Stomach (tissue), 9 donors: ENCODE data around the gene EQTN. TPM values are rescaled to one million over a fixed set of nuclear protein-coding genes. Genes with fewer than 3 reads are reported as not detected.
A peak's percentile ranks its signal among the peaks of the same experiment; 100 is the strongest.

ENCODE experiments used
- DNase-seq, 2 donors: peaks; one replicate each; pipeline versions ENCODE4 v3.0.0 to v3.0.0-alpha.2; 2013 to 2019
- H3K27ac ChIP-seq, 5 donors: fragments of 200-600 bp in 4 of 5; sonication (generic) in 4 of 5; one replicate each; pipeline ENCODE4 v1.5.1; 2013 to 2019; ENCODE audit warnings: mild to moderate bottlenecking in 1 of 5, moderate library complexity in 1 of 5
- H3K27me3 ChIP-seq, 3 donors: fragments of 200-600 bp; sonication (generic); one replicate each; pipeline ENCODE4 v1.5.1; 2017 to 2019; ENCODE audit warnings: mixed run types in 1 of 3
- H3K36me3 ChIP-seq, 4 donors: fragments of 200-600 bp; sonication (generic); 1 replicate in 3 of 4; 2 replicates in 1 of 4; pipeline ENCODE4 v1.5.1; 2016 to 2019
- H3K4me1 ChIP-seq, 4 donors: fragments of 200-600 bp; sonication (generic); one replicate each; pipeline ENCODE4 v1.5.1; 2016 to 2019
- H3K4me3 ChIP-seq, 4 donors: fragments of 200-600 bp; sonication (generic) in 3 of 4; one replicate each; pipeline ENCODE4 v1.5.1; 2016 to 2019; ENCODE audit warnings: mild to moderate bottlenecking in 1 of 4
- H3K9me3 ChIP-seq, 4 donors: fragments of 200-600 bp; sonication (generic); one replicate each; pipeline ENCODE4 v1.5.1; 2016 to 2019
- CTCF ChIP-seq, 7 experiments: fragments of 450-650 bp in 4 of 7; fragments of 200-600 bp in 3 of 7; sonication (generic) in 3 of 7; IDR thresholded peaks; one replicate each; pipeline ENCODE4 v1.5.1; 2016 to 2019; ENCODE audit warnings: antibody characterized with exemption in 7 of 7, control low read depth in 2 of 7, mild to moderate bottlenecking in 1 of 7
- EP300 ChIP-seq: sonication (generic); formaldehyde crosslinking; IDR thresholded peaks from one replicate; pipeline ENCODE4 v1.6.1; 2017; ENCODE audit warnings: antibody characterized with exemption
- POLR2A ChIP-seq, 4 donors: fragments of 450-650 bp; IDR thresholded peaks; one replicate each; pipeline ENCODE4 v1.6.1; 2016; ENCODE audit warnings: antibody characterized with exemption in 4 of 4, control low read depth in 2 of 4, mild to moderate bottlenecking in 1 of 4, moderate library complexity in 1 of 4
- POLR2AphosphoS5 ChIP-seq, 3 donors: sonication (generic); formaldehyde crosslinking; IDR thresholded peaks; one replicate each; pipeline ENCODE4 v1.6.1; 2016; ENCODE audit warnings: antibody characterized with exemption in 3 of 3
- WGBS, 5 donors: extraction: QIAGEN DNeasy Blood & Tissue Kit in 3 of 5; methylation state at CpG; one replicate each; pipeline versions ENCODE4 v1.1.5 to v1.1.7; 2013 to 2018; 5-methylcytosine and 5-hydroxymethylcytosine counted together
- intact Hi-C: fragments of 100-400 bp; cut with DNase I; formaldehyde crosslinking; loops from one replicate; pipeline ENCODE4 v1.15.1; 2023; ENCODE audit warnings: low total_unique reads
- polyA plus RNA-seq, 3 donors: library from polyadenylated mRNA; stranded (reverse); fragments of 200-250 nt; gene quantifications; one replicate each; pipeline ENCODE4 v1.2.3, GENCODE V29; 2013
- total RNA-seq, 5 donors: library from RNA; depleted of rRNA; stranded (reverse); fragments of >200 nt; gene quantifications; one replicate each; pipeline versions ENCODE4 v1.1.0 to v1.2.3, GENCODE V29; 2014 to 2016
- donor health status: healthy with polysubstance abuse.
- donor health status: Bipolar disorder and iron deficiency.
- donor health status: healthy.

The EQTN gene
- total and polyA plus RNA-seq, 8 donors, result 1.0 to 2.4 TPM; not detected in 6

- Histone ChIP-seq H3K9me3 (no peaks in the 10 kb centered on the region), H3K4me1 (peaks cover 33 to 58% (median 54%) of the 10 kb centered on the region in 4 donors), H3K27me3 (no peaks in the 10 kb centered on the region), H3K4me3 (no peak overlapping the region), H3K36me3 (no peaks in the 10 kb centered on the region), H3K27ac (no peak overlapping the region)
- WGBS, 5 donors, result 93 to 97% (median 96%) methylated on average over 10 of the region's 10 CpGs
- intact Hi-C loops, result no loop called here
- DNase-seq, result no peak
- TF ChIP-seq POLR2A (IDR thresholded peaks at IDR 0.05), result no peak
- TF ChIP-seq EP300, result no peak
- no peak for TF ChIP-seq POLR2AphosphoS5 (IDR thresholded peaks at IDR 0.05)
- TF ChIP-seq CTCF (IDR thresholded peaks at IDR 0.05), result no peak
These were observed 39.9 kb upstream of the EQTN start for GRCh38 chr9:27336829-27337228.

DNA sequence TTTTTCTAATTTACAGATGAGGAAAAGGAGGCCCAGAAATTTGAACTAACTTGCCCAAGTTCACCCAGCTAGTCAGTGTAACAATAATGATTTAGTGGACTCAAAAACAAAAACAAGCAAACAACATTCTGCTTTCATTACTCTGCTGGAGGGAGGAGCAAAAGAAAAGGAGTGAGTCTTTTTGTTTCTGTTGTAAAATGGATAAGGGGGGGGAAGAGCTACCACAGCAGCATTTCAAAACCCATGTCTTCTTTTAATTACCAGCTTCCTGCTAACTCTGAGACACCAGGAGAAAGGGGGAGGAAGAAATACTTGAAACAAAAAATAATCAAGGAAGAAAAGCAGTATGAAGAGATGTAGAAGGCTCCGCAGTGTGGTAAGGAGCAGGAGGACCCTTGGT lies 39.2 kb upstream of the EQTN start:
- DNase-seq, result no peak
- intact Hi-C loops, result no loop called here
- Histone ChIP-seq H3K4me1 (peaks cover 32 to 52% (median 50%) of the 10 kb centered on the region in 4 donors), H3K36me3 (no peaks in the 10 kb centered on the region), H3K27me3 (no peaks in the 10 kb centered on the region), H3K9me3 (no peaks in the 10 kb centered on the region), H3K27ac (no peak overlapping the region), H3K4me3 (no peak overlapping the region)
- 94 to 100% (median 100%) methylated on average over 1 of the region's 1 CpG for WGBS, 5 donors
- TF ChIP-seq POLR2A (IDR thresholded peaks at IDR 0.05), result no peak
- no peak for TF ChIP-seq EP300
- no peak for TF ChIP-seq CTCF (IDR thresholded peaks at IDR 0.05)
- TF ChIP-seq POLR2AphosphoS5 (IDR thresholded peaks at IDR 0.05), result no peak

DNA sequence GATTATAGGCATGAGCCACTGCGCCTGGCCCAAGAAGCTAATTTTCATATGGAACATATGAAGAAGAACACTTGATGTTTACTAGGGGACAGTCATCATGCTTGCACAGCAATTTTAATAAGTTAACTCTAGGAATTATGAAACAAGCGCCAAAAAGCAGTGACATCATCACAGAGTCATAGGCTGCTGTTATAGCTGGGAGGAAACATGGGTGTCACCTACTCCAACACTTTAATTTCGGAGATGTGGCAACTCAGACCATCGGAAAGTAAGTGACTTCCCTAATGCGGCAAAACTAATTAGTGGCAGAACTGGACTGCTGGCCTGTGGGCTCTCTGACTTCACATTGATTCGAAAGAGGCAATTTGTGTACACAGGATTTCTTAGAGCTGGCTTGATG lies 38.1 kb upstream of the EQTN start:
- no peaks in the 10 kb centered on the region for H3K9me3 ChIP-seq
- TF ChIP-seq CTCF (IDR thresholded peaks at IDR 0.05) (no peak), POLR2A (IDR thresholded peaks at IDR 0.05) (no peak), POLR2AphosphoS5 (IDR thresholded peaks at IDR 0.05) (no peak), EP300 (no peak)
- 84 to 94% (median 90%) methylated on average over 6 of the region's 6 CpGs for WGBS, 5 donors
- intact Hi-C loops, result no loop called here
- H3K27ac ChIP-seq, result no peak overlapping the region
- H3K36me3 ChIP-seq, result peaks cover 0 to 4% (median 4%) of the 10 kb centered on the region in 4 donors
- no peak overlapping the region for H3K4me3 ChIP-seq
- no peak for DNase-seq
- H3K27me3 ChIP-seq, result no peaks in the 10 kb centered on the region
- peaks cover 24 to 41% (median 40%) of the 10 kb centered on the region in 4 donors for H3K4me1 ChIP-seq

DNA sequence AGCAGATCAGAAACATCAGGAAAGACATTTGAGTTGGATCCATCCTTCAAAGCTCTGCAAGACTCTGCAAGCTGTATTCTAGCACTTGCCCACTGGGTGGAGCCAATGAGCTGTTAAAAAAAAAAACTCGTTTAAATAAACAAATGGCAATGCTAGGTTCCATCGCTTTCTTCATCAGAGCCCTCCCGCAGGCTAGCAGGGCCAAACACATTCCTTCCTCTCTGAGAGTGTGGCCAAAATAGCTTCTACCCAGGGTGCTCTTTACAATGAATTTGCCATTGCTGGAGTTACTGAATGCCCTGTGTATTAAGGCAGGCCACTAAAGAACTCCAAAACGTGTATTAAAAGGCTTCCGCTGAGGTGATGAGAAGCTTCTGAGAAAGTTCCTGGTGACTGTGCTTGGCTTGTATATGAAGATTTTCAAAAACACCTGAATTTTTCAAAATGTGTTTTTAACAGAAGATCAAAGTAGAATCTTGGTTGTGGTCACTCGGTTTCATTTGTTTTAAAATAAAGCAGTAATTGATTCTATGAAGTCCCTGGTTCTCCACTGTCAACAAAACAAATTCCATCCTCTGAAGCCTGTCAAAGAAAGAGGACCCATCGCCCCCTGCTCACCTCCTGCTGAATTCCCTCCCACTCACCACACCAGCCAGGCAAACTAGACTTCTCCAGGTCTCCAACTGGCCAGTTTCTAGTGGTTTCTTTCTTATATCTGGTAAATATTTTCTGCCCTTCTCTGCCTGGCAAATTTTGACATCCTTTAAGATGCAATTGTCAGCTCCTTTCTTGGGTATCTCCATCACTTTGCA lies 36.5 kb upstream of the EQTN start:
- TF ChIP-seq EP300 (no peak), POLR2AphosphoS5 (IDR thresholded peaks at IDR 0.05) (peak in 2 of 3 donors; percentile 39 to 59), CTCF (IDR thresholded peaks at IDR 0.05) (peak in 5 of 7 experiments; percentile 68 to 91 (median 80))
- WGBS, 5 donors, result 34 to 40% (median 35%) methylated on average over 7 of the region's 7 CpGs
- peaks cover 0 to 20% (median 15%) of the 10 kb centered on the region in 4 donors for H3K36me3 ChIP-seq
- intact Hi-C loops, result no loop called here
- no peak overlapping the region for H3K27ac ChIP-seq
- DNase-seq, result peak; percentile 69 to 89
- no peaks in the 10 kb centered on the region for H3K9me3 ChIP-seq
- H3K27me3 ChIP-seq, result no peaks in the 10 kb centered on the region
- no peak overlapping the region for H3K4me3 ChIP-seq
- H3K4me1 ChIP-seq, result peaks cover 11 to 25% (median 24%) of the 10 kb centered on the region in 4 donors
